Measurements from ENCODE around the gene STARD5. TPM values are rescaled to one million over a fixed set of nuclear protein-coding genes. Genes with fewer than 3 reads are reported as not detected.

The STARD5 gene
- total RNA-seq, 1 donor from 2014 or later = 5.5 TPM

DNA sequence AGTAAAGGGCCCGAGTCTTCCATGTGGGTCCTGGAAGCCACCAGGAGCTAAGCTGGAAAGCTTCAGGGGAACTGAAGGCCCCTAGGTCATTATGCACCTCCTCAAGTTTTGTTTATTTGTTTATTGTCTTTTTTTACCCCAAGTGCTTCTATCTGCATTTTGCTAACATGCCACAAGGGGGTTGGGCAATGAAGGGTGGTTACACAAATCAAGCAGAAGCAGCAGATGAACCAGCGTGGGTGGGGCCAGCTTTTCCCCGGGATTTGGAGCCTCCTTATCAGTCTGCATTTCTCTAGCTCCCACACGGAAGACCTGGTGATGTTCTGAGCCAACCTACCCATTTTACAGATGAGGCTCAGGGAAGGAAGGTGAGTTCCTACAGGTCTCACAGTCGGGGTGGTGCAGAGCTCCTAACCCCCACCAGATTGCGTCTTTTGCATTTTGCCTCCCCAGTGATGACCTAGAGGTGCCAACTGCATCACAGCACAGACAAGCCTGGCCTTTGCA lies 33.3 kb upstream of the STARD5 start:
- Histone ChIP-seq H4K20me1 (ENCODE audit: insufficient read depth, low read length) (no peaks in the 10 kb centered on the region), H3K4me3 (ENCODE audit: insufficient read depth, low read depth, low read length) (no peak overlapping the region), H3K9me3 (ENCODE audit: insufficient read depth, low read depth, low read length) (peaks cover 4% of the 10 kb centered on the region), H2AFZ (ENCODE audit: low read depth, low read length) (no peak overlapping the region), H3K27me3 (ENCODE audit: insufficient read depth, low read length) (peaks cover 2% of the 10 kb centered on the region), H3K4me1 (ENCODE audit: insufficient read depth, low read length) (no peaks in the 10 kb centered on the region), H3K79me2 (ENCODE audit: insufficient read depth, low read length) (no peaks in the 10 kb centered on the region), H3K36me3 (ENCODE audit: insufficient read depth, low read length) (no peaks in the 10 kb centered on the region), H3K9ac (ENCODE audit: low read length) (no peak overlapping the region), H3K4me2 (ENCODE audit: low read length) (no peak overlapping the region), H3K27ac (ENCODE audit: low read depth, low read length) (no peak overlapping the region)
- H3K36me3 Mint-ChIP-seq (ENCODE audit: low read depth, unreplicated experiment) = no peaks in the 10 kb centered on the region
- DNase-seq (ENCODE audit: low read depth) = no peak
- no peak overlapping the region for H3K4me3 Mint-ChIP-seq (ENCODE audit: unreplicated experiment)
- H3K9me3 Mint-ChIP-seq (ENCODE audit: unreplicated experiment) = no peaks in the 10 kb centered on the region
- no peaks in the 10 kb centered on the region for H3K4me1 Mint-ChIP-seq (ENCODE audit: low read depth, unreplicated experiment)
- no peak for FAIRE-seq
- TF ChIP-seq, protein P1, sequence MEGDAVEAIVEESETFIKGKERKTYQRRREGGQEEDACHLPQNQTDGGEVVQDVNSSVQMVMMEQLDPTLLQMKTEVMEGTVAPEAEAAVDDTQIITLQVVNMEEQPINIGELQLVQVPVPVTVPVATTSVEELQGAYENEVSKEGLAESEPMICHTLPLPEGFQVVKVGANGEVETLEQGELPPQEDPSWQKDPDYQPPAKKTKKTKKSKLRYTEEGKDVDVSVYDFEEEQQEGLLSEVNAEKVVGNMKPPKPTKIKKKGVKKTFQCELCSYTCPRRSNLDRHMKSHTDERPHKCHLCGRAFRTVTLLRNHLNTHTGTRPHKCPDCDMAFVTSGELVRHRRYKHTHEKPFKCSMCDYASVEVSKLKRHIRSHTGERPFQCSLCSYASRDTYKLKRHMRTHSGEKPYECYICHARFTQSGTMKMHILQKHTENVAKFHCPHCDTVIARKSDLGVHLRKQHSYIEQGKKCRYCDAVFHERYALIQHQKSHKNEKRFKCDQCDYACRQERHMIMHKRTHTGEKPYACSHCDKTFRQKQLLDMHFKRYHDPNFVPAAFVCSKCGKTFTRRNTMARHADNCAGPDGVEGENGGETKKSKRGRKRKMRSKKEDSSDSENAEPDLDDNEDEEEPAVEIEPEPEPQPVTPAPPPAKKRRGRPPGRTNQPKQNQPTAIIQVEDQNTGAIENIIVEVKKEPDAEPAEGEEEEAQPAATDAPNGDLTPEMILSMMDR (IDR thresholded peaks at IDR 0.05; ENCODE audit: insufficient read depth, low read depth, low read length) = no peak
- TF ChIP-seq EZH2 (IDR thresholded peaks at IDR 0.05; ENCODE audit: insufficient read depth, low read length) = no peak
- peaks cover 3% of the 10 kb centered on the region for H3K27me3 Mint-ChIP-seq (ENCODE audit: low read depth, unreplicated experiment)
- no peak overlapping the region for H3K27ac Mint-ChIP-seq (ENCODE audit: unreplicated experiment)

DNA sequence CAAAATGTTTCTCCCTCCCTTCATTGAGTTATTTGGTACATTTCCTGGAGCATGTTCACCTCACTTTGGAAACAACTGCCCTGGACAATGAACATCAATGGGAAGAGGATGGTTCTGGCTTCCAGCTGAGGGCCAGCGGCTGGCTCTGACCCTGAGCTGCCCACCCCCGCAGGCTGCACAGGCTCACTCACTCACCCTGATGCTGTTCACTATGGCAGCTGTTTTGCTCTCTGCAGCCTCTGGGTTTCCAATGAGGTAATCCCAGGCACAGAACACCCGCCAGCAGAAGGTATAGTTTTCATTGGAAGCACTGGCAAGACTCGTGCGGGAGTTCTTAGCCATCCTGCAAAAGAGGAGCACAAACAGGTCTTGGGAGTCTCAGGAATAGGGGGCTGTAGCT lies 32.3 kb upstream of the STARD5 start:
- DNase-seq (ENCODE audit: low read depth) = no peak
- FAIRE-seq = no peak
- no peak overlapping the region for H3K4me2 ChIP-seq (ENCODE audit: low read length)
- peaks cover 4% of the 10 kb centered on the region for H3K9me3 ChIP-seq (ENCODE audit: insufficient read depth, low read depth, low read length)
- H4K20me1 ChIP-seq (ENCODE audit: insufficient read depth, low read length) = no peaks in the 10 kb centered on the region
- H3K4me3 ChIP-seq (ENCODE audit: insufficient read depth, low read depth, low read length) = no peak overlapping the region
- TF ChIP-seq EZH2 (IDR thresholded peaks at IDR 0.05; ENCODE audit: insufficient read depth, low read length) = no peak
- TF ChIP-seq, protein P1 (IDR thresholded peaks at IDR 0.05; ENCODE audit: insufficient read depth, low read depth, low read length) = no peak
- no peaks in the 10 kb centered on the region for H3K36me3 ChIP-seq (ENCODE audit: insufficient read depth, low read length)
- no peak overlapping the region for H3K4me3 Mint-ChIP-seq (ENCODE audit: unreplicated experiment)
- H3K4me1 ChIP-seq (ENCODE audit: insufficient read depth, low read length) = no peaks in the 10 kb centered on the region
- peaks cover 2% of the 10 kb centered on the region for H3K27me3 ChIP-seq (ENCODE audit: insufficient read depth, low read length)
- H3K27ac Mint-ChIP-seq (ENCODE audit: unreplicated experiment) = no peak overlapping the region
- no peak overlapping the region for H2AFZ ChIP-seq (ENCODE audit: low read depth, low read length)
- peaks cover 9% of the 10 kb centered on the region for H3K27me3 Mint-ChIP-seq (ENCODE audit: low read depth, unreplicated experiment)
- no peak overlapping the region for H3K27ac ChIP-seq (ENCODE audit: low read depth, low read length)
- no peak overlapping the region for H3K9ac ChIP-seq (ENCODE audit: low read length)
- H3K9me3 Mint-ChIP-seq (ENCODE audit: unreplicated experiment) = no peaks in the 10 kb centered on the region
- no peaks in the 10 kb centered on the region for H3K36me3 Mint-ChIP-seq (ENCODE audit: low read depth, unreplicated experiment)
- no peaks in the 10 kb centered on the region for H3K4me1 Mint-ChIP-seq (ENCODE audit: low read depth, unreplicated experiment)
- H3K79me2 ChIP-seq (ENCODE audit: insufficient read depth, low read length) = no peaks in the 10 kb centered on the region

DNA sequence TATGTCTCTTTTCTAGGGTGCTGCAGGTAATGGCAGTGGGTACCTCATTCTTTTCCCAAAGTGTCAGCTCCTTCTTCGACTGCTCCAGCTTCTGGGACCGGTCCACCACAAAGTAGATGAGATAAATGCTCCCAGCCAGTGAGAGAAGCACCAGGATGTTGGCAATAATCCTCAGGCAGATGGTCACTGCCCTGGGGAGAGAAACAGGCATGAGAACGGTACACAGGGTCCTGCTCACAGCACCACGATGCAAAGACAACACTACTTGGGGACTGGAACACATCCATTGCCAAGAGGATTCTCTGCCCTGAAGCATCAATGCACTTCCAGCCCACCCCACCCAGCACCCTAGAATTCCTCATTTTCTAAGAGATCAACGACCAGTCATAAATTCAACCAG lies 27.7 kb upstream of the STARD5 start:
- no peak overlapping the region for H3K9ac ChIP-seq (ENCODE audit: low read length)
- no peaks in the 10 kb centered on the region for H4K20me1 ChIP-seq (ENCODE audit: insufficient read depth, low read length)
- Mint-ChIP-seq H3K9me3 (ENCODE audit: unreplicated experiment) (no peaks in the 10 kb centered on the region), H3K27me3 (ENCODE audit: low read depth, unreplicated experiment) (peaks cover 18% of the 10 kb centered on the region), H3K36me3 (ENCODE audit: low read depth, unreplicated experiment) (no peaks in the 10 kb centered on the region), H3K4me3 (ENCODE audit: unreplicated experiment) (no peak overlapping the region), H3K27ac (ENCODE audit: unreplicated experiment) (no peak overlapping the region), H3K4me1 (ENCODE audit: low read depth, unreplicated experiment) (no peaks in the 10 kb centered on the region)
- FAIRE-seq (no peak), DNase-seq (ENCODE audit: low read depth) (no peak)
- H3K36me3 ChIP-seq (ENCODE audit: insufficient read depth, low read length) = no peaks in the 10 kb centered on the region
- no peak overlapping the region for H2AFZ ChIP-seq (ENCODE audit: low read depth, low read length)
- H3K4me1 ChIP-seq (ENCODE audit: insufficient read depth, low read length) = no peaks in the 10 kb centered on the region
- no peaks in the 10 kb centered on the region for H3K79me2 ChIP-seq (ENCODE audit: insufficient read depth, low read length)
- H3K4me2 ChIP-seq (ENCODE audit: low read length) = no peak overlapping the region
- TF ChIP-seq, protein P1 (IDR thresholded peaks at IDR 0.05; ENCODE audit: insufficient read depth, low read depth, low read length) = no peak
- TF ChIP-seq EZH2 (IDR thresholded peaks at IDR 0.05; ENCODE audit: insufficient read depth, low read length) = no peak
- no peaks in the 10 kb centered on the region for H3K9me3 ChIP-seq (ENCODE audit: insufficient read depth, low read depth, low read length)
- H3K27me3 ChIP-seq (ENCODE audit: insufficient read depth, low read length) = peaks cover 13% of the 10 kb centered on the region
- no peak overlapping the region for H3K4me3 ChIP-seq (ENCODE audit: insufficient read depth, low read depth, low read length)
- no peak overlapping the region for H3K27ac ChIP-seq (ENCODE audit: low read depth, low read length)

Measured in astrocyte (in vitro differentiated cells and primary cell).